Neural progenitor cell (in vitro differentiated cells): ENCODE measurements around the gene ASB13. TPM values are rescaled to one million over a fixed set of nuclear protein-coding genes. Genes with fewer than 3 reads are reported as not detected.

Experiments used
- DNase-seq: peaks from one replicate; pipeline ENCODE4 v3.0.0-alpha.2; 2016; ENCODE audit warnings: low spot score
- H2AFZ ChIP-seq: fragments of 200-600 bp; sonication (generic); replicated peaks from 2 replicates; pipeline ENCODE4 v1.6.1; 2016; ENCODE audit warnings: antibody characterized with exemption
- H3F3A ChIP-seq: fragments of 200-600 bp; sonication (generic); 2 replicates; pipeline ENCODE4 v1.6.1; 2016; ENCODE audit warnings: antibody characterized with exemption, low read depth
- H3K27ac ChIP-seq: fragments of 200-600 bp; sonication (generic); 2 replicates; pipeline ENCODE4 v1.5.1; 2016; ENCODE audit warnings: mild to moderate bottlenecking
- H3K27me3 ChIP-seq: fragments of 200-600 bp; sonication (generic); 2 replicates; pipeline ENCODE4 v1.6.1; 2016; ENCODE audit warnings: mild to moderate bottlenecking, moderate library complexity
- H3K36me3 ChIP-seq: fragments of 200-600 bp; sonication (generic); 2 replicates; pipeline ENCODE4 v1.5.1; 2016
- H3K4me1 ChIP-seq: fragments of 200-600 bp; sonication (generic); 2 replicates; pipeline ENCODE4 v1.6.1; 2016; ENCODE audit warnings: mixed run types
- H3K4me2 ChIP-seq: fragments of 200-600 bp; sonication (generic); 2 replicates; pipeline ENCODE4 v1.6.1; 2016
- H3K4me3 ChIP-seq: fragments of 200-600 bp; sonication (generic); 2 replicates; pipeline ENCODE4 v1.5.1; 2016
- H3K79me2 ChIP-seq: fragments of 200-600 bp; sonication (generic); 2 replicates; pipeline ENCODE4 v1.6.1; 2016; ENCODE audit warnings: low read depth
- H3K9ac ChIP-seq: fragments of 200-600 bp; sonication (generic); 2 replicates; pipeline ENCODE4 v1.6.1; 2016
- H3K9me3 ChIP-seq: fragments of 200-600 bp; sonication (generic); 2 replicates; pipeline ENCODE4 v1.5.1; 2016; ENCODE audit warnings: low read depth
- H4K20me1 ChIP-seq: fragments of 200-600 bp; sonication (generic); 2 replicates; pipeline ENCODE4 v1.6.1; 2016; ENCODE audit warnings: low read depth
- H3K27ac Mint-ChIP-seq: 3 replicates; pipeline ENCODE4 v1.8.0; 2021; ENCODE audit warnings: mixed read lengths
- H3K27me3 Mint-ChIP-seq: 2 replicates; pipeline ENCODE4 v1.8.0; 2022; ENCODE audit warnings: low read depth, mild to moderate bottlenecking, inconsistent platforms, moderate library complexity, mixed read lengths; ENCODE audit not compliant: insufficient read depth
- H3K36me3 Mint-ChIP-seq: 3 replicates; pipeline ENCODE4 v1.8.0; 2021; ENCODE audit warnings: mixed read lengths
- H3K4me1 Mint-ChIP-seq: 3 replicates; pipeline ENCODE4 v1.8.0; 2021; ENCODE audit warnings: mixed read lengths
- H3K4me3 Mint-ChIP-seq: 3 replicates; pipeline ENCODE4 v1.8.0; 2021; ENCODE audit warnings: mild to moderate bottlenecking, moderate library complexity, mixed read lengths
- H3K9me3 Mint-ChIP-seq: 3 replicates; pipeline ENCODE4 v1.8.0; 2020; ENCODE audit warnings: mixed read lengths
- EZH2 ChIP-seq: fragments of 200-600 bp; sonication (generic); IDR thresholded peaks from 2 replicates; pipeline ENCODE4 v1.6.1; 2017; ENCODE audit warnings: antibody characterized with exemption, mild to moderate bottlenecking, moderate library complexity
- EZH2phosphoT487 ChIP-seq: fragments of 200-600 bp; sonication (generic); IDR thresholded peaks from 2 replicates; pipeline ENCODE4 v1.6.1; 2017; ENCODE audit warnings: antibody characterized with exemption
- total RNA-seq: library from RNA; depleted of rRNA; stranded (reverse); fragments of >200 nt; gene quantifications from 2 replicates; pipeline ENCODE4 v1.2.3, GENCODE V29; 2015; ENCODE audit warnings: low replicate concordance
- TF ChIP-seq, protein P1 (sequence below): fragments of 200-600 bp; sonication (generic); IDR thresholded peaks from 2 replicates; pipeline ENCODE4 v1.5.1; 2017; ENCODE audit warnings: antibody characterized with exemption, mild to moderate bottlenecking

Gene ASB13
- total RNA-seq, 1 donor from 2014 or later: 15.0 TPM

- H3K27me3 Mint-ChIP-seq: peaks cover 7% of the 10 kb centered on the region
- no peak for TF ChIP-seq EZH2phosphoT487
- TF ChIP-seq, protein P1, sequence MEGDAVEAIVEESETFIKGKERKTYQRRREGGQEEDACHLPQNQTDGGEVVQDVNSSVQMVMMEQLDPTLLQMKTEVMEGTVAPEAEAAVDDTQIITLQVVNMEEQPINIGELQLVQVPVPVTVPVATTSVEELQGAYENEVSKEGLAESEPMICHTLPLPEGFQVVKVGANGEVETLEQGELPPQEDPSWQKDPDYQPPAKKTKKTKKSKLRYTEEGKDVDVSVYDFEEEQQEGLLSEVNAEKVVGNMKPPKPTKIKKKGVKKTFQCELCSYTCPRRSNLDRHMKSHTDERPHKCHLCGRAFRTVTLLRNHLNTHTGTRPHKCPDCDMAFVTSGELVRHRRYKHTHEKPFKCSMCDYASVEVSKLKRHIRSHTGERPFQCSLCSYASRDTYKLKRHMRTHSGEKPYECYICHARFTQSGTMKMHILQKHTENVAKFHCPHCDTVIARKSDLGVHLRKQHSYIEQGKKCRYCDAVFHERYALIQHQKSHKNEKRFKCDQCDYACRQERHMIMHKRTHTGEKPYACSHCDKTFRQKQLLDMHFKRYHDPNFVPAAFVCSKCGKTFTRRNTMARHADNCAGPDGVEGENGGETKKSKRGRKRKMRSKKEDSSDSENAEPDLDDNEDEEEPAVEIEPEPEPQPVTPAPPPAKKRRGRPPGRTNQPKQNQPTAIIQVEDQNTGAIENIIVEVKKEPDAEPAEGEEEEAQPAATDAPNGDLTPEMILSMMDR: no peak
- no peak for TF ChIP-seq EZH2
- H3K4me1 Mint-ChIP-seq: peaks cover 23% of the 10 kb centered on the region
- H3K4me3 Mint-ChIP-seq: peak overlapping the region; percentile 70
- peak; percentile 76 for DNase-seq
- peak overlapping the region; percentile 72 for H3K27ac Mint-ChIP-seq
- Histone ChIP-seq H3K27me3 (no peaks in the 10 kb centered on the region), H3K79me2 (peaks cover 35% of the 10 kb centered on the region), H3K9ac (no peak overlapping the region), H3K36me3 (no peaks in the 10 kb centered on the region), H3K27ac (no peak overlapping the region), H2AFZ (no peak overlapping the region), H3K4me2 (peak overlapping the region; percentile 63), H3K4me3 (peak overlapping the region; percentile 23), H4K20me1 (peaks cover 27% of the 10 kb centered on the region), H3F3A (peaks cover 17% of the 10 kb centered on the region), H3K9me3 (no peaks in the 10 kb centered on the region), H3K4me1 (peaks cover 24% of the 10 kb centered on the region)
- H3K9me3 Mint-ChIP-seq: no peaks in the 10 kb centered on the region
- H3K36me3 Mint-ChIP-seq: no peaks in the 10 kb centered on the region
These were observed 7.3 kb downstream of the ASB13 start for GRCh38 chr10:5658871-5659618.

DNA sequence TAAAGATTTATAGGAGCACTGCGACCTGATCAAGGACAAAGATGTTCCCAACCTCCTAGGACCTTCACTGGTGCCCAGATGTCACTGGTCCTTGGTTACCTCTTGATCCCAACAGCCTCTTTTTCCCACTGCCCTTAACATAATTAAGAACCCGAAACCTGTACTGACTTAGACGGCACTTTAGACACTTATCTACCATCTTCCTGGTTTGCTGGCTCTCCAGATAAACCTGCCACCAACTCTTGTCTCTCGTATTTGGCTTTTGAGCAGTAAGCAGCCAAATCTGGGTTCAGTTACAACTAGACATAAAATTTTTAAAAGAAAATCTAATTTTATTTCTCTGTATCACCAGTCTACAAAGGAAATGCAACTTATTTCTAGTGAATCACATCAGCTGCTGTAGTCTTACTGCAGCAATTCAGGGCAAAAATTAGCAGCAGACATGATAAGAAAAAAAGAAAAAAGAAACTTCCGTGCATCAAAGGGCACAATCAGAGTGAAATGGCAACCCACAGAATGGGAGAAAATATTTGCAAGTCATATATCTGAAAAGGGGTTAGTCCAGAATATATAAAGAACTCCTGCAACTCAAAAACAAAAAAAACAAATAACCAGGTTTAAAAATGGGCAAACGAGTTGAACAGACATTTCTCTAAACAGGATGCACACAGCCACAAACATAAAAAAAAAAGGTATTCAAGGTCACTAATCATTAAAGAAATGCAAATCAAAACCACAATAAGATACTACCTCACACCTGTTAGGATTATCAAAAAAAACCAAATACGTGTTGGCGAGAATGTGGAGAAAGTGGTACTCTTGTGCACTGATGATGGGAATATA is 9.4 kb downstream of the ASB13 start:
- H3K36me3 Mint-ChIP-seq: no peaks in the 10 kb centered on the region

DNA sequence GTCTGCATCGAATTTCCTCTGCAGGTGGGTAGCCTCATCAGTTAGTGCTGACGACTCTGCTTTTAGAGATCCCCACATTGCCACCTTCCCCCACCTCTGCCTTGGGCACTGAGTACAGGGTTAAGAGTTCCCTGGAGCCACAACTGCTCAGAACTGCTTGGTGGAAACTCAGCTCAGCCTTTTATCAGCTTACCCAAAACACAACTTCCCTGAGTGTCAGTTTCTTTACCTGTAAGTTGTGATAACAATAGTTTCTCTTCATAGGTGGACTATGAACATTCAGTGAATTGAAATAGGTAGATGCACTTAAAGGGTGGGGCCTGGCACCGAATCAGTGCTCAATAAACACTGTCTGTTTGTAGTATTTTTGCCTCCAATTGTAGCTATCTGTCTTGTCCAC is 11.3 kb downstream of the ASB13 start:
- no peak for DNase-seq
- H3F3A ChIP-seq: peaks cover 5% of the 10 kb centered on the region
- no peak overlapping the region for H3K4me2 ChIP-seq
- H3K36me3 Mint-ChIP-seq: peaks cover 1% of the 10 kb centered on the region
- H3K4me3 ChIP-seq: no peak overlapping the region
- no peak overlapping the region for H3K27ac Mint-ChIP-seq
- no peaks in the 10 kb centered on the region for H3K9me3 Mint-ChIP-seq
- H3K36me3 ChIP-seq: no peaks in the 10 kb centered on the region
- H3K27ac ChIP-seq: no peak overlapping the region
- H3K4me3 Mint-ChIP-seq: no peak overlapping the region
- H4K20me1 ChIP-seq: peaks cover 5% of the 10 kb centered on the region
- H3K4me1 Mint-ChIP-seq: peaks cover 20% of the 10 kb centered on the region
- H3K9ac ChIP-seq: no peak overlapping the region
- H3K9me3 ChIP-seq: no peaks in the 10 kb centered on the region
- peaks cover 2% of the 10 kb centered on the region for H3K27me3 Mint-ChIP-seq
- peaks cover 9% of the 10 kb centered on the region for H3K4me1 ChIP-seq
- H3K79me2 ChIP-seq: peaks cover 22% of the 10 kb centered on the region
- no peaks in the 10 kb centered on the region for H3K27me3 ChIP-seq
- TF ChIP-seq, protein P1: no peak
- TF ChIP-seq EZH2: no peak
- no peak for TF ChIP-seq EZH2phosphoT487
- no peak overlapping the region for H2AFZ ChIP-seq

More for the DNA sequence above, 9.4 kb downstream of the ASB13 start:
- Histone ChIP-seq H2AFZ (no peak overlapping the region), H3K9me3 (no peaks in the 10 kb centered on the region), H3K4me3 (no peak overlapping the region), H3K9ac (no peak overlapping the region), H3K36me3 (no peaks in the 10 kb centered on the region), H3K27ac (no peak overlapping the region), H3K4me2 (no peak overlapping the region), H3K4me1 (peaks cover 9% of the 10 kb centered on the region), H3K79me2 (peaks cover 32% of the 10 kb centered on the region), H4K20me1 (peaks cover 12% of the 10 kb centered on the region), H3K27me3 (no peaks in the 10 kb centered on the region), H3F3A (peaks cover 5% of the 10 kb centered on the region)
- Mint-ChIP-seq H3K4me1 (peaks cover 19% of the 10 kb centered on the region), H3K27ac (no peak overlapping the region), H3K27me3 (peaks cover 2% of the 10 kb centered on the region), H3K9me3 (no peaks in the 10 kb centered on the region), H3K4me3 (no peak overlapping the region)
- no peak for DNase-seq
- TF ChIP-seq EZH2phosphoT487: no peak
- TF ChIP-seq, protein P1: no peak
- TF ChIP-seq EZH2: no peak
